GM18873 (cell line): Measurements from ENCODE around the gene NTNG2.

Experiments used
- ATAC-seq: cut with Tn5 transposase; IDR thresholded peaks from one replicate; pipeline ENCODE4 v1.9.1; 2021; ENCODE audit warnings: mild to moderate bottlenecking, moderate library complexity, moderate number of reproducible peaks; ENCODE audit not compliant: unreplicated experiment, low FRiP score

The NTNG2 gene

DNA sequence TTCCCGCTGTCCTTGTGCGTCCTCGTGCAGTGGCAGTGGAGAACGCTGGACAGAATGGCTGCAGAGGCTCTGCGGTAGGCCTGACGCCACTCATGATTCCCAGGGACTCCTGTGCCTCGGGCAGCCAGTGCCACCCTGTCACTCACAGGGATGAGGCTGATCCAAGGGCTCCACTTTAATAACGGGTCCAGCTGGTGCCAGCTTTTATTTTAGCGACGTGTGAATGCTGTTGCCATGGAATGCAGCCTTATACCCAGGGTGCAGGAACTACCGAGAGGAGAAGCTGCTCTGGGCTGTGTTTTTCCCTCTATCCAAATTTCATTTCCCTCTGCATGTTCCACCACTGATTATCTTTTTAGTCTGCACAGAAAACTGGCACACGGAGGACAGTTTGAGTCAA lies 15.8 kb upstream of the NTNG2 start:
- no peak for ATAC-seq

DNA sequence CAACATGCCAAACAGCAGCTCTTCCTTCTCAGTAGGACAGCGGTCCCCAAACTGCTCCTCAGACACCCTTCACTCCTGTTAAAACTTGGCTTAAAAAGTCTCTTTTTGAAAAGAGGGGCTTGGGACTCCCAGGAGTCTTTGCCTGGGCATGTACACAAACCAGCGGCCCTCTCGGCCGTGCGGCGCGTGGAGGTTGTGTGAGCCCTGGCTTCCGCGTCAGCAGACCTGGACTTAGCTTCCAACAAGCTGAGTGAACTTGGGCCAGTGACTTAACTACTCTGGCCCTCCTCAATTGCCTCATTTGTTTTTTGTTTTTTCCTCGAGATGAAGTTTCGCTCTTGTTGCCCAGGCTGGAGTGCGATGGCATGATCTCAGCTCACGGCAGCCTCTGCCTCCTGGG lies 15.3 kb upstream of the NTNG2 start:
- ATAC-seq: no peak

DNA sequence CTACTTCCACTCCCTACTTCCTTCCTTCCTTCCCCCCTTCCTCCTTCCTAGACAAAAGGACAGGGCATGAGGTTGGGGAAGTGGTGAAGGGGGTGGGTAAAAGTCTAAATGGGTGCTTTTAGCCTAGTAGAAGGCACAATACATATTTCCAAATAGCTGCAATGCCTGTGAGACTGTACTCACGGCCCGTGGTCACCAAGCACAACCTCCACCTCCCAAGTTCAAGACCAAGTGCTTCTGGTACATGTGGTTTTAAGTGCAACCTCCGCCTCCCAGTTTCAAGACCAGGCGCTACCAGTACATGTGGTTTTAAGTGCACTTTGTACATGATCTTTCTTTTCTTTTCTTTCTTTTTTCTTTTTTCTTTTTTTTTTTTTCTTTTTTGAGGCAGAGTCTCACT lies 14.5 kb upstream of the NTNG2 start:
- no peak for ATAC-seq

DNA sequence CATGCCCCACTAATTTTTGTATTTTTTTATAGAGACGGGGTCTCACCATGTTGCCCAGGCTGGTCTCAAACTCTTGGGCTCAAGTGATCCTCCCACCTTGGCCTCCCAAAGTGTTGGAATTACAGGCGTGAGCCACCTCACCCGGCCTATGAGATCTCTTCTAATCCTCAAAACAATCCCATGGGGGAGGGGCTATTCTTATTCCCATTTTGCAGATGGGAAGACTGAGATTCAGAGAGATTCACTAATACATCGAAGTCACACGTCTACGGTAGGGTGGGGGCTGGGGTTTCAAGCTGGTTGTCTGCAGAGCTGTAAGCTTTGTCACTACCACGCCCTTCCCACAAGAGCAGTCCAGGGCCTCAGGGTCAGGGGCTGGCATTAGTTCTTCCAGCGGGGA lies 14.0 kb upstream of the NTNG2 start:
- ATAC-seq: no peak

DNA sequence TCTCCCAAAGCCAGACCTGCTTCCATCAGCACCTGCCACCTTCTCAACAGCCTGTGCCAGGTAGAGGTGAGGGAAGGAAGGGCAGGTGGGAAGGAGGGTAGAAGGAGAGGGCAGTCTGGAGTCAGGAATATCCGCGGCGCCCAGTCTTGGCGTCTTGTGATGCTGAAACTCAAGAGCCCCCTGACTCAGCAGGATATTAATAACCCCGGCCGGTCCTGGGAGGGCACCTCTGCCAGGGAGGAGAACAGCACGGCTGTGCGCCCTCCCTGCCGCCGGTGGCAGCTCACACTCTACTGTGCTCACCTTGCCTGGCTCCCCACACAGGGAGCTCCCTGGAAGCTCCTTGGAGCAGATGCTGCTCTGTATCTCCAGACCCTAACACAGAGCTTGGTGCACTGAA lies 11.6 kb upstream of the NTNG2 start:
- no peak for ATAC-seq

DNA sequence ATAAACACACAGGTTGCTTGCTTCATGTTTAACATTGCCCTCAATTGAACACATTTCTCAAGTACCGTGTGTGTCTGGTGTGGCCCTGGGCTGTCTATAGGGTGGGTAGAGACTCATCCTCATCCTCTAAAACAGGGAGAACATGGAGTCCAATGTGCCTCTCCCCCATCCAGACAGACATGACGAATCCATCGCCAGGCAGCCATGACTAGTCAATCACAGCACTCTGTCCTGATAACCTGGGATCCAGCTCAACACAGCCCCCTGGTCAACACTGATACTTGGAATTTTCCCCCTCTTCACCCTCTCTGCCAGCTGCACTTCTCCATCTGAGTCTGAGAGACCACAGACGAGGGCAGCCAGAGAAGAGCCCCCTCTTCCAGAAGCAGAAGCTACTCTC lies 10.7 kb upstream of the NTNG2 start:
- no peak for ATAC-seq

DNA sequence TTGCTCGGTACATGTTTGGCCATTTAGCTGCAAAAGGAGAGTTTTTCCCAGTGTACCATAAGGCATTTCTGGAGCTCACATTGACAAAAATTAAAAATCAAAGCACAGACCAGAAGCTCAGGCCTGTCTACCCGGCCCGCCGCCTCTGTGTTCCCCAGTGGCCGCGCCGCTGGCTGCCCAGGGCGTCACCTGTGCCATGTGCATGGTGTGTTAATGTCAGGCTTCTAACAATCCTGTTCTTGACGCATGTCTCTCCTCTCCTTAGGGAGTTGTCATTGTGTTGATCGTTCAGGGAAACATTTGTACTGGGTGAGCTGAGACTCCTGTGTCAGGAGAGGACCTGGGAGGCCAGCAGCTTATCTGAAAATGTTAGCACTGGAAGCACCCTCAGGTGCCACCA lies 9.6 kb upstream of the NTNG2 start:
- no peak for ATAC-seq

DNA sequence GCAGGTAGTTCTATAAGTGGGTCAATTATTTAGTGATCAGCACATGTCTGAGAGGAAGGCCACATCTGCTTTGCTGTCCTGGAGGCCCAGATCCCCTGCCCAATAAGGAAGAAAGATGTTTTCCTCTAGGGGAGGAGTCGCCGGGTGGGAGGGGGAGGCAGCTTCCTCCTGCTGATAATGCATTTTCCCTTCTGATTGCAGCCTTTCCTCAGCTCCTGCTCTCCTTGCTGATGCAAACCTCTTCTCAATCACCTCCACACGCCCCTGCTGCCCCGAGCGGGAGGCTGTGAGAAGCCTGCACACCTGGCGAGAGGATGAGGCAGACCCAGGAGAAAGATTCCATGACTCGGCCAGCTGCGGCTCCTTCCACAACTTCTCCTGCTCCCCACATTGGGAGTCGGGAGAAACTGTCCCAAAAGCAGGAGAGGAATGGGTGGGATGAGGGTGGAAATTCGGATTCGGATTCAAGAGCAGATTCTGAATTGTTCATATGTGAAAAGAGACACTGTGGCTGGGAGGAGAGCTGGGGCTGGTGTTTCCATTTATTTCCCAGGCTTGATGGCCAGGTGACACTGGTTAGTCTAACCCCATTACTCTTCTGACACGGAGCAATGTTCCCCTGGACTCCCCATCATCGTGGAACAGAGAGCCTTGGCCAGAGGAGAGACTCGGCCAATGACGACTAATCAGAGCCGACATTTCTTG lies 6.8 kb upstream of the NTNG2 start:
- no peak for ATAC-seq

DNA sequence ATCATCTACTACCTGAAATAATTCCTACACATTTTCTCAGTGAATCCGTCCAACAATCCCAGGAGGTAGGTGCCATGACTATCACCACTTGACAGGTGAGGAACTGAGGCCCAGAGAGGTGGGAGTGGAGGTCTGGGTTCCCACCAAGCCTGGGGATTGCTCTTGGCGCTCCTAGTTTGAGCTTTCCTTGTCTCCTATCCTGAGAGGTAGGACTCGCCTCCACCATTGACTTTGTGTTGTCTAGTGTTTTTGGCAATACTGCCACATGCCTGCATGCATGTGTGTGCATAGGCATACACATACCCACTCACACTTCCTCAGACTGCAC lies 6.3 kb upstream of the NTNG2 start:
- no peak for ATAC-seq

DNA sequence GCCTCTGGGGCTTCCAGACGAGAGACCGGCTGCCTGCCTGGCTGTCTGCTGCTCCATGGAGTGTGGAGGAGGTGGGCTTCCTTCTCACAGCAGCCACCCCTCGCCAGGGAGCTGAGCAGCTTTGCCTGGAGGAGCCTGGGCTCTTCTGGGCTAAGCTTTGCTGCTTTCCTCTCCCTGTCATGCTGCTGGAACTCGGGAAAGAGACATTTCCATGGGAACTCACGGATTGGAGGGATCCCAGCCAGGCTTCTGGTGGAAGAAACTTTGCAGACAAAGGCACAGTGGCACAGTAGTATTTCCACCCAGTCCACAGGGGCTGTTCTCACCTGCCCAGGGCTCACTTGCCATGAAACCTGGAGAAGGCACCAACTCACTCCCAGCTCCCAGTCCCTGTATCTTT lies 5.6 kb upstream of the NTNG2 start:
- ATAC-seq: no peak

DNA sequence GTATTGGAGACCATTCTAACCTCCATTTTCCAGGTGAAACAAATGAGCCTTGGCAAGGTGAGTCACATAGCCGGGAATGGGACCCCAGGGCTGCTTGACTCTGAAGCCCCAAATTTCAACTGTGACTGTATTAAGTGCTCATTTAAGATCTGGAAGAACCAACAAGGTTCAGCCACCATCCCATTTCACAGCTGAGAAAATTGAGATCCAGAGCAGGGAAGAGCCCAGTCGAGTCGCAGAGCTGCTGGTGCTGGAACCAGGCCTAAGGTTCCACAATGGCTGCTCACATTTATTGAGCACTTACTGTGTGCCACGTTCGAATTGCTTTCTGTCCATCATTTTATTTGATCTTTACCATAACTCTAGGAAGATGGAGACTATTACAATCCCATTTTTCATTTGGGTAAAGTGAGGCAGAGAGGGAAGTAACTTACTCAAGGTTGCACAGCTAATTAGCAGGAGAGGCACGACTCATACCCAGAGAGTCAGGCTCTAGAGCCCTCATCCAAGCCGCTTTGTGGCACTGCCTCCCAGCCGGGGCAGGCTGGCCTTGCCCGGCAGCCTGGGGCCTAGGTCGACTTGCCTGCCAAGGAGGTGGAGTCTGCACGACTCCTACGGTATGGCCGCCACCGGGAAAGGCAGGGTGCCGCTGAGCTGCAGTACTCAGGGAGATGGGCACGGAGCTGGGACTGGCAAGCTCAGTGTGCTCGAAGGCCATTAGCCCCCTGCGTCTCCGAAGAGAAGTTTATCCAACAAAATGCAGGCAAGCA lies 4.3 kb upstream of the NTNG2 start:
- no peak for ATAC-seq

DNA sequence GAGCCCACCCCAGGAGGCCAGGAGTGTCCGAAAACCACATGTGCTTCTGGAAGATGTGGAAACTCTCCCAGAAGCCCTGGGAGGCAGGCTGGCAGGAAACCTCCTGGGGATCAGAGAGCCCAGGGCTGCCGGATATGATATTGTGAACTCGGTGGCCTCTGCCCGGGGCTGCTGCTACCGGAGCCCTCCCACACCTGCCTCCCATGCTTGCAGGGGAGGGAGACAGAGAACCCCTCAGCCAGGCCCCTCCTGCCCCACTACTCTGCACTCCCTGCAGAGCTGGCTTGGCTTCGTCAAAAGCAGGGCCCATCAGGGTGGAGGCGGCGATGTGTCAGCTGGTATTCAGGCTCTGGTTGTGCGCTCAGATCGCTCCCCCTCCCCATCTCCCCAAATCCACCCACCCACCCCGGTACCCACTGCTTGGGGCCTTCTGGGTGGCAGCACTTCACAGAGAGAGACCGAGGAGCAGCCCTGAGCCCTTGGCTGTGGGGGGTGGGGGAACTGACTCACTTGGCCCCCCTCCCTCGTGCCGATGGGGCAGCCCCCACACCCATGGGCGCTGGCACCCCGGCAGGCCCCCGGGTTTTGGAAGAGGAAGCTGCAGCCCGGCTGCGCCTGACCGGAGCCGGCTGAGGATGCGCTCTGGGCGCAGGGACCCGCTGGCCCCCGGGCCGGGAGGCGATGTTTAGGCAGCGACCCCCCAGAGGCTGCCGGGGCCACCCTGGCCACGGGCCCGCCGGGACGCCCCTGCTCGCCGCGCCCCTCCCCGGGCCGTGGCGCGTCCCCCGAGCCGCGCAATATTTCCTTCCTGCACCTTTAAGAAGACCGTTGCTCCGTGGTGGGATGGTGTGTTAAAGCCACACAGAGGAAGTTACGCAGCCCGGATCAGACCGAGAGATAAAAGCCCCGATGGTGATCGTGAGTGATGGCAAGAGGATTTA lies 786 bp upstream of the NTNG2 start:
- ATAC-seq: no peak

DNA sequence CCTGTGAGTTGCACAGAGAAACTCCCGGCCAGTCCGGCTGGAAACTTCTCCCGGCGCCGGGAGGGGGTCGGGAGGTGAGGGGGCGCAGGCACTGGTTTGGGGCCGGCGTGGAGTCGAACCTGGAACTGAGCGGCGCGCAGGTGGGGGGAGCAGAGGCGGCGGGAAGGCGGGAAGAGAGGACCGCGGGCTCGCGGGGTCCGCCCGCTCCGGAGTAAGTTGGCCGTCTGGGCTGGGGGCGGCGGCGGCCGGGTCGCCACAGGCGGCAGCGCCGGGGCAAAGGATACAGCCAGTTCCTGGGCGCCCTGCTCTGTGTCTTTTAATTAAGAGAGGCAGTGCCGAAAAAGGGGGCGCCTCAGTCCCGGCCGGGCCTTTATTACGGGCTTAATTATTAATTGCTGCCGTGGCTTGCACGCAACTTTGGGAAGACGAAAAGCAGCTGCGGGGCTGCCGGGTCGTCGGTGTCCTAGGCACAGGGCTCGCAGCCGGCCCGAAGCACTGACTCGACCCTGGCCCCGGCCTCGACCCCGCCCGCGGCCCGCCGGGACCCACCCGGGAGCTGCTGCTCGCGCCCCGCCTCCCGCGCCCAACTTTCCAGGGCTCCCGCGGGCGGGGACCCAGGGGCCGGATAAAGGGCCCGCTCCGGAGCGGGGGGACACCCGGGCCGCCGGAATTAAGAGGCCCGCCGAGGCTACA lies 1.1 kb downstream of the NTNG2 start:
- no peak for ATAC-seq

DNA sequence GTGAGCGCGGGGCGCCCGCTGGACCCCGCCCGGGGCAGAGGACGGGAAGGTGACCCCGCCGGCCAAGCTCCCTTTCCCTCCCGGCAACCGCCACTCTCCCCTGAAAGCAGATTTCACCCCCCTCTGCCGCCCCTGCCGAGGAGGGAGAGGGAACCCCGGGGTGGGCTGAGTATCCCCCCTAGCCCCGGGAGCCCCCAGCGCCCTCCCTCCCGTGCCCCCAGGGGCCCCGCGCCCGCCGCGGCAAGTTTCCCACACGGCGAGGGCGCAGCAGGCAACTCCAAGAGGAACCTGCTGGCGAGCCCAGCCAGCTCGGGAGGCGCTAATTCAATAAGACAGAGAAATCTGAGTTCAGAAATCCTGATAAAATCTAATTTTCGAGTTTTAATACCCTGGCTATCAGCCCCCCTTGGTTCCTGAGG lies 1.6 kb downstream of the NTNG2 start:
- ATAC-seq: no peak

DNA sequence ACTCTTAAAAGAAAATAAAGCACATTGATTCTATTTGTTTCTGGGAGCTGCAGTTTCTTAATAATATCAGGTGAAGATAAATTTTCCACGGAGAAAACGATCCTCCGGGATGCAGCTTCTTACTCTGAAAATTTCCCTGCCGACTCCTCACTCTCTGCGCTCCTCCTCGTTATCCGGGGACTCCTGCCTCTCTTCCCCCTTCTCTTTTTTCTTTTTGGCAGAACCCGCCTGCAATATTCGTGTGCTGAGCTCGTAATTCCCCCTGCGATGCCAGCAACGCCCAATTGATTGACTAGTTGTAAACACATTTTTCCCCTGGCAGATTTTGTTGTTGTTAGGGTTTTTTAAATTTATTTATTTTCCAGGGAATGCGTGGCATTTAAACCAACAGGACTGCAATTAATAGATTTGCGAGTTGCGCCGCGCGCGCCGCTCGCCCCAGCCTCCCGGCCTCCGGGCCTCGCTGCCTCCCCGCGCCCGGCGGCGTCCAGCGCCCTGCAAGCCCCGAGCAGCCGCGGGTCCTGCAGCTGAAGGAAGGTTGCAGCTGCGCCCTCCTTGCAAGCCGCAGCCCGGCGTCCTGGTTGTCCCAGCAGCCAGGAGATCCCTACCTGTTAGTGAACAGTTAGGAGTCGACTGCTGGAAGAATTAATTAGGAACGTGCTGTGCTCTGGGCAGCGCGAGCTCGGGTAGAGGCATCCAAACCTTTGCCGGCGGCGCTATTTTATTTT lies 2.2 kb downstream of the NTNG2 start:
- no peak for ATAC-seq

DNA sequence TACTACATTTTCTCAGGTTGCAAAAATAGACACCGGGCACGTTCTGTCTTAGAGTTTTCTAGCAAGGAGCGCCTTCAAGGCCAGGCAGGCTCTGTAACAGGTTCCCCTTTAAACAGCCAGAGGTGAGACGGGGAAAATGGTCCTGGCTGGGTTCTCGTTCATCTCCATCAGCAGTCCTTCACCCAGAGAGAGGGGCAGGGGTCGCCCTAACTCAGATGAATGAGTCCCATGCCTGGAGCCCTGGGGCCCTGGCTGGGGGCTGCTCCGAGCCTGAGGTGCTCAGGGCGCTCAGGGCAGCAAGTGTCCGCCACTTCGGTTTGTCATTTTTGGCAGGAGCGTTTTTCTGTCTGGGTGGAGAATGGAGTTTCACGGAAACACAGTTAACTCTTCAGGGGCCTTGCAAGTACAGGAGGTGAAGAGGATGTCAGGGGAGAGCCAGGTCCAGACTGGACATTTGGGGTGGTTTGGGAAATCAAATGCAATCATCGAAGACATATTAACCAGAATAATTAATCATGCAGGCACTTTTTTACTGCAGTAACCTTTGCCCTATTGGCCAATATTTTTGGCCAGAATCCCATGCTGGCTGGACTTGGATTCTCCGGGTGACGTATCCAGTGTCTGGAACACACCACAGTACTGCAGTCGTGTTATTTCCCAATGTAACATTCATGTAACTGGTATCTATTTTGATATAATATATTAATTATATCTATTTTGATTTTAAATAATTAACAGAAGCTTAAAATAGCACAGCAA lies 2.9 kb downstream of the NTNG2 start:
- ATAC-seq: no peak

DNA sequence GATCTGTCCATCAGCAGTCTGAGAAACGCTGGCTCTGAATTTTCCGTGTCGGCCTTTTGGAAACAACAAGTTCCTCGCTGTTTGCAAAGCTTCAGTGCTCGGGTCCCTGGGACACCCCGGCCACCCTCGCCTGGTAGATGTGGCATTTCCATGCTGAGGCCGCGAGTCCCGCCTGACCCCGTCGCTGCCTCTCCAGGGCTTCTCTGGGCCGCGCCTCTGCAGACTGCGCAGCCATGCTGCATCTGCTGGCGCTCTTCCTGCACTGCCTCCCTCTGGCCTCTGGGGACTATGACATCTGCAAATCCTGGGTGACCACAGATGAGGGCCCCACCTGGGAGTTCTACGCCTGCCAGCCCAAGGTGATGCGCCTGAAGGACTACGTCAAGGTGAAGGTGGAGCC lies 4.7 kb downstream of the NTNG2 start:
- no peak for ATAC-seq

DNA sequence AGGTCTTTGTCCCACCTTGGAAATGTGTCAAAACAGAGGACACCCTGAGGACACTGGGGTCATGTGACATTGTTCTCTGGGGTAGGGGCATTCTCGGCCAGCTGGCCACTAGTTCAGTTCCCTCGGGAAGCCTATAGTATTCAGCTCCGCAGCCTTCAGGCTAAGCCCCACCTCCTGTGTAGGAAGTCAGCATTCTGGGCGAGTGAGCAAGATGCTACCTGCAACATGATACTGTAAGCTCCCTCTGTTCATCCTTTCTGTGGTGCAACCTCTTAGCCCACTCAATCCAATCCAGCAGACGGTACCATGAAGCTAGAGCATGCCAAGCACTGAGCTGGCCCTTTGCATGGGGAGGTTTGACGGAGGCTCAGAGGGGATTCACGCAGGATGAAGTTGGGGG lies 5.3 kb downstream of the NTNG2 start:
- ATAC-seq: no peak

DNA sequence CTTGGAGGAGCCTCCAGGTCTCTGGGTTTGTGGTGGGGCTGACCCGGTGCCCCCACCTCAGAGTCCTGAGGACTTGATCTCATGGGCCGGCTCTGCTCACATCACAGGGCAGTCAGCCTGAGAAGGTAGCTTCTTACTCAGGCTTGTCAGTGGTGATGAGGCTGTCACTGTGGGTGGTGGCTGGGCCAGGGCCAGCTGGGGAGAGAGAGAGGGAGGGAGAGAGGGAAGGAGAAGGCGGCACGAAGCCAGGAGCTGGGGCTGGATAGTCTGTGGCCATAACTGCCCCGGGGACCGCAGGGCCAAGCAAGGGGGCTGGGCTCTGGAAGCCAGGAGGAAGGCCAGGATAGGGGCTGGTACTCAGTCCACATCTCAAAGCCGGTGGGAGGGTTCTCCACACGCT lies 6.5 kb downstream of the NTNG2 start:
- ATAC-seq: no peak
